GM23338 (cell line): ENCODE data around the gene BRF1. TPM values are rescaled to one million over a fixed set of nuclear protein-coding genes. Genes with fewer than 3 reads are reported as not detected.

Experiments used
- ATAC-seq: fragments of 200-7000 bp; cut with Tn5 transposase; 3 replicates; pipeline ENCODE4 v1.9.1; 2020
- DNase-seq: peaks from one replicate; pipeline ENCODE4 v3.0.0-alpha.2; 2015; ENCODE audit warnings: low spot score
- H2AFZ ChIP-seq: fragments of 200-600 bp; sonication (generic); 2 replicates; pipeline ENCODE4 v1.8.0; 2016; ENCODE audit warnings: antibody characterized with exemption, mild to moderate bottlenecking, moderate library complexity
- H3F3A ChIP-seq: fragments of 200-600 bp; sonication (generic); replicated peaks from 2 replicates; pipeline ENCODE4 v1.8.0; 2017; ENCODE audit warnings: antibody characterized with exemption, mixed run types, low read depth
- H3K27ac ChIP-seq: fragments of 200-600 bp; sonication (generic); 2 replicates; pipeline ENCODE4 v1.6.1; 2016; ENCODE audit warnings: low read depth
- H3K27me3 ChIP-seq: fragments of 200-600 bp; sonication (generic); 2 replicates; pipeline ENCODE4 v1.8.0; 2016; ENCODE audit warnings: mild to moderate bottlenecking, mixed run types, moderate library complexity; ENCODE audit not compliant: insufficient read depth
- H3K36me3 ChIP-seq: fragments of 200-600 bp; sonication (generic); 2 replicates; pipeline ENCODE4 v1.8.0; 2016; ENCODE audit warnings: mild to moderate bottlenecking; ENCODE audit not compliant: insufficient read depth
- H3K4me1 ChIP-seq: fragments of 200-600 bp; sonication (generic); 2 replicates; pipeline ENCODE4 v1.8.0; 2016; ENCODE audit warnings: mild to moderate bottlenecking, moderate library complexity; ENCODE audit not compliant: insufficient read depth
- H3K4me2 ChIP-seq: fragments of 200-600 bp; sonication (generic); 2 replicates; pipeline ENCODE4 v1.7.1; 2017; ENCODE audit warnings: mixed run types
- H3K4me3 ChIP-seq: fragments of 200-600 bp; sonication (generic); 2 replicates; pipeline ENCODE4 v1.6.1; 2016; ENCODE audit warnings: mixed run types
- H3K79me2 ChIP-seq: fragments of 200-600 bp; sonication (generic); replicated peaks from 2 replicates; pipeline ENCODE4 v1.8.0; 2017; ENCODE audit warnings: mild to moderate bottlenecking; ENCODE audit not compliant: insufficient read depth
- H3K9me2 ChIP-seq: fragments of 200-600 bp; sonication (generic); 2 replicates; pipeline ENCODE4 v1.8.0; 2017; ENCODE audit not compliant: insufficient read depth
- H4K20me1 ChIP-seq: fragments of 200-600 bp; sonication (generic); replicated peaks from 2 replicates; pipeline ENCODE4 v1.8.0; 2017; ENCODE audit warnings: mild to moderate bottlenecking; ENCODE audit not compliant: insufficient read depth
- H3K27ac Mint-ChIP-seq: 2 replicates; pipeline ENCODE4 v1.8.0; 2020; ENCODE audit warnings: inconsistent platforms, mild to moderate bottlenecking, moderate library complexity, mixed read lengths
- H3K27me3 Mint-ChIP-seq: 3 replicates; pipeline ENCODE4 v1.8.0; 2022; ENCODE audit warnings: low read depth, mild to moderate bottlenecking, moderate library complexity, mixed read lengths, inconsistent platforms; ENCODE audit not compliant: insufficient read depth, poor library complexity
- H3K36me3 Mint-ChIP-seq: 3 replicates; pipeline ENCODE4 v1.8.0; 2021; ENCODE audit warnings: low read depth, mild to moderate bottlenecking, inconsistent platforms, moderate library complexity, mixed read lengths
- H3K4me1 Mint-ChIP-seq: 3 replicates; pipeline ENCODE4 v1.8.0; 2020; ENCODE audit warnings: mild to moderate bottlenecking, inconsistent platforms, mixed read lengths
- H3K4me3 Mint-ChIP-seq: 3 replicates; pipeline ENCODE4 v1.8.0; 2021; ENCODE audit warnings: moderate library complexity, mild to moderate bottlenecking, inconsistent platforms, mixed read lengths
- H3K9me3 Mint-ChIP-seq: 3 replicates; pipeline ENCODE4 v1.8.0; 2020; ENCODE audit warnings: moderate library complexity, mild to moderate bottlenecking, inconsistent platforms, mixed read lengths
- CREB1 ChIP-seq: fragments of 250-450 bp; sonication (Bioruptor Pico); IDR thresholded peaks from 2 replicates; pipeline ENCODE4 v1.5.0; 2020; ENCODE audit warnings: low read depth, mild to moderate bottlenecking, moderate library complexity
- CTCF ChIP-seq, 2 experiments: fragments of 200-600 bp in 1 of 2; sonication (generic) in 1 of 2; conservative IDR thresholded peaks; 2 replicates each; pipeline versions ENCODE4 v1.5.1 to v1.6.1; 2016 to 2017; ENCODE audit warnings: antibody characterized with exemption in 2 of 2, low read depth in 2 of 2, mild to moderate bottlenecking in 2 of 2, moderate library complexity in 1 of 2
- EZH2 ChIP-seq: fragments of 200-600 bp; sonication (generic); IDR thresholded peaks from one replicate; pipeline ENCODE4 v1.8.0; 2017; ENCODE audit warnings: antibody characterized with exemption, mild to moderate bottlenecking, low read depth; ENCODE audit not compliant: unreplicated experiment
- JUNB ChIP-seq: IDR thresholded peaks from one replicate; pipeline ENCODE4 v1.6.1; 2016; ENCODE audit warnings: antibody characterized with exemption; ENCODE audit not compliant: unreplicated experiment
- NANOG ChIP-seq: IDR thresholded peaks from 2 replicates; pipeline ENCODE4 v1.6.1; 2016; ENCODE audit warnings: antibody characterized with exemption, borderline replicate concordance
- POLR2AphosphoS5 ChIP-seq: IDR thresholded peaks from 2 replicates; pipeline ENCODE4 v1.6.1; 2016; ENCODE audit warnings: antibody characterized with exemption, low read depth
- REST ChIP-seq: IDR thresholded peaks from one replicate; pipeline ENCODE4 v1.6.1; 2018; ENCODE audit warnings: antibody characterized with exemption; ENCODE audit not compliant: unreplicated experiment
- ZNF114 ChIP-seq: fragments of 250-450 bp; sonication (Bioruptor Pico); IDR thresholded peaks from 2 replicates; pipeline ENCODE4 v1.5.0; 2020; ENCODE audit warnings: mild to moderate bottlenecking, moderate library complexity
- ZNF331 ChIP-seq: fragments of 250-450 bp; sonication (Bioruptor Pico); IDR thresholded peaks from 2 replicates; pipeline ENCODE4 v1.5.0; 2020; ENCODE audit warnings: low read depth, mild to moderate bottlenecking, moderate library complexity
- ZNF462 ChIP-seq: fragments of 250-450 bp; sonication (Bioruptor Pico); IDR thresholded peaks from 2 replicates; pipeline ENCODE4 v1.5.0; 2020; ENCODE audit warnings: mild to moderate bottlenecking, moderate library complexity
- polyA plus RNA-seq: library from polyadenylated mRNA; unstranded; fragments of >200 nt; fragmentation: Nextera tagmentation; extraction: Ambion mirVana; gene quantifications from 2 replicates; pipeline ENCODE4 v1.2.1, GENCODE V29; 2016
- total RNA-seq: library from RNA; depleted of rRNA; stranded (reverse); fragments of >200 nt; shearing (Covaris generic); gene quantifications from 2 replicates; pipeline ENCODE4 v1.2.3, GENCODE V29; 2014

The BRF1 gene
- total and polyA plus RNA-seq, 2 experiments from 2014 or later: 8.6 to 29.9 TPM

- Histone ChIP-seq H3K79me2 (0 out of 2 replicates have a peak, but pooled peaks cover 3% of the 10 kb centered on the region), H3K4me1 (no peaks in the 10 kb centered on the region), H3K4me2 (no peak overlapping the region), H3F3A (0 out of 2 replicates have a peak, but pooled peaks cover 15% of the 10 kb centered on the region), H3K27ac (no peak overlapping the region), H3K27me3 (no peaks in the 10 kb centered on the region), H2AFZ (no peak overlapping the region), H3K36me3 (no peaks in the 10 kb centered on the region), H4K20me1 (peaks cover 6% of the 10 kb centered on the region), H3K9me2 (no peaks in the 10 kb centered on the region), H3K4me3 (no peak overlapping the region)
- ATAC-seq: no peak
- Mint-ChIP-seq H3K9me3 (no peaks in the 10 kb centered on the region), H3K4me1 (no peaks in the 10 kb centered on the region; the same call in 2 of the 3 replicates), H3K36me3 (peaks cover 16% of the 10 kb centered on the region), H3K27ac (no peak overlapping the region), H3K27me3 (peaks cover 14% of the 10 kb centered on the region), H3K4me3 (peak overlapping the region; percentile 44; the same call in 2 of the 3 replicates)
- no peak for DNase-seq
- TF ChIP-seq ZNF331 (CRISPR knock-in tag): no peak
- TF ChIP-seq CTCF (conservative IDR thresholded peaks at IDR 0.05; ENCODE audit: low read depth in 2 of 2): no peak
- no peak for TF ChIP-seq ZNF114 (CRISPR knock-in tag)
- TF ChIP-seq NANOG: no peak
- no peak for TF ChIP-seq ZNF462 (CRISPR knock-in tag)
- TF ChIP-seq POLR2AphosphoS5: no peak
- TF ChIP-seq JUNB: no peak
- no peak for TF ChIP-seq REST
- TF ChIP-seq CREB1 (CRISPR knock-in tag): no peak
- TF ChIP-seq EZH2: no peak
Measured at GRCh38 chr14:105250008-105250366, 50.8 kb downstream of the BRF1 start.
